NCI-H128 (cell line): Measurements from ENCODE around the gene ZNF582.

ENCODE experiments used
- DNase-seq: peaks from one replicate; lab custom pipeline; 2025; ENCODE audit not compliant: unreplicated experiment; lab: John Stamatoyannopoulos, UW

ZNF582 gene

DNA sequence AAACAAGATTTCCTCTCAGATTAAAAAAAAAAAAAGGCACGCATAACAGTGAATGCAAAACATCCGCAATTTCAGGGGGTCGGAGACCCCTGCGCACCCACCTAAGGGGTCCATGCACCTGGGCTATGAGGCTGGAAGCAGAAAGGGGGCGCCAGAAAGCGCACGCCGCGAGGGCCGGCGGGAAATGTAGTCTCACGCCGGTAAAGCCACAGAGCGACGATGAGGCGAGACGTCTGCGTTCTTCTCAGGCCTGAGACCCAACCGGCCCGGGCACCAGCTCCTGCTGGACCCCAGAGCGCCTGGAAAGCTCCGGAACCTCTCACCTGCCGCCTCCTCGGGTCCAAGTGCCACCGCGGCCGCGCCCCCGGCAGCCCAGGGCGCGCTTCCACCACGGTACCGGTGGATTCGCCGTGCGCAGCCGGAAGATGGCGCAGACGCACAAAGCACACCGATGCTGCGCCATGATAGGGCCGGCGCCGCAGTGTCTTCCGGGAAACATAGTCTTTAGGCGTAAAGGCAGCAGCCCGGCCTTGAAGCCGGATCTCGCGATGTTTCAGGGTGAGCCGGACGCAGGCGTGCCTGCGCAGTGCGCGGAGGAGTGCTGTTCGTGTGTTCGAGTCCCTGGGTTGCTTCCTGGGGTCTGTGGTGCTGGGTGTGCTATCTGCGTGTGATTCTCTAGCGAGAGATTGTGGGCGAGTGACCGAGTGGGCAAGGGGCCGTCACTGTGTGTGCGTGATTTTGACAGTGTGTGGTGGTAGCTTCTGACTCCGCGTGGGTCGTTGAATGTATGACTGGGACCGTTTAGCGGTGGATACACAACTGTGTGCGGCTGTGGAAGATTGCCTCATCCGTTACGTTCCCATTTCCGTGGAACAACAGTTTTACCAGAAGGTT is at the start of gene ZNF582:
ZNF582 (minus strand) TSS at position 416 of the 894 bp plus-strand sequence. CDS start 1,782 bp downstream, outside the sequence.
- DNase-seq: peak; percentile 71

DNA sequence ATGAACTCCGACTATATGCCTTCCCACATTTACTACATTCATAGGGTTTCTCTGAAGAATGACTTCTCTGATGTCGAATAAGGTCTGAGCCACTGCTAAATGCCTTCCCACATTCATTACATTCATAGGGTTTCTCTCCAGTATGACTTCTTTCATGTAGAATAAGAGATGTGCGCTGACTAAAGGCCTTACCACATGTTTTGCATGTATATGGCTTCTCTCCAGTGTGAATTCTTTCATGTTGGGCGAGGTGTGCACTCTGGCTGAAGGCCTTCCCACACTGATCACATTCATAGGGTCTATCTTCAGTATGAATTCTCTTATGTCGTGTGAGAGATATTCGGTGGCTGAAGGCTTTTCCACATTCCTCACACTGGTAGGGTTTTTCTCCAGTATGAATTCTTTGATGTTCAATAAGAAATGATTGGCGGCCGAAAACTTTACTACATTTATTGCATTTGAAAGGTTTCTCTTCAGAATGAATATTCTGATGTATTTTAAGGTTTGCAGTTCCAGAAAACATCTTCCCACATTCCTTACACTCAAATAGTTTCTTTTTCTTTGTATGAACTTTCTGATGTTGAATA is 48.0 kb upstream of the ZNF582 start:
- DNase-seq: no peak

DNA sequence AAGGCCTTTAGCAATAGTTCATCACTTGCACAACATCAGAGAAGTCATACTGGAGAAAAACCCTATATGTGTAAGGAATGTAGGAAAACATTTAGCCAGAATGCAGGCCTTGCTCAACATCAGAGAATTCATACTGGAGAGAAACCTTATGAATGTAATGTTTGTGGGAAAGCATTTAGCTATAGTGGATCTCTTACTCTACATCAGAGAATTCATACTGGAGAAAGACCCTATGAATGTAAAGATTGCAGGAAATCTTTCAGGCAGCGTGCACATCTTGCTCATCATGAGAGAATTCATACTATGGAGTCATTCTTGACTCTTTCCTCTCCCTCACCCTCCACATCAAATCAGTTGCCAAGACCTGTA is 30.6 kb upstream of the ZNF582 start:
- no peak for DNase-seq

DNA sequence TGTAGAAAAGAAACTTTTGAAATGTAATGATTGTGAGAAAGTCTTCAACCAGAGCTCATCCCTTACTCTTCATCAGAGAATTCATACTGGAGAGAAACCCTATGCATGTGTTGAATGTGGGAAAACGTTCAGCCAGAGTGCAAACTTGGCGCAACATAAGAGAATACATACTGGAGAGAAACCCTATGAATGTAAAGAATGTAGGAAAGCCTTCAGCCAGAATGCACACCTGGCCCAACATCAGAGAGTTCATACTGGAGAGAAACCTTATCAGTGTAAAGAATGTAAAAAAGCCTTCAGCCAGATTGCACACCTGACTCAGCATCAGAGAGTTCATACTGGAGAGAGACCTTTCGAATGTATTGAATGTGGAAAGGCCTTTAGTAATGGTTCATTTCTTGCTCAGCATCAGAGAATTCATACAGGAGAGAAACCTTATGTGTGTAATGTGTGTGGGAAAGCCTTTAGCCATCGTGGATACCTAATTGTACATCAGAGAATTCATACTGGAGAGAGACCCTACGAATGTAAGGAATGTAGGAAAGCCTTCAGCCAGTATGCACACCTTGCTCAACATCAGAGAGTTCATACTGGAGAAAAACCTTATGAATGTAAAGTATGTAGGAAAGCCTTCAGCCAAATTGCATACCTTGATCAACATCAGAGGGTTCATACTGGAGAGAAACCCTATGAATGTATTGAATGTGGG is 30.1 kb upstream of the ZNF582 start:
- DNase-seq: no peak

DNA sequence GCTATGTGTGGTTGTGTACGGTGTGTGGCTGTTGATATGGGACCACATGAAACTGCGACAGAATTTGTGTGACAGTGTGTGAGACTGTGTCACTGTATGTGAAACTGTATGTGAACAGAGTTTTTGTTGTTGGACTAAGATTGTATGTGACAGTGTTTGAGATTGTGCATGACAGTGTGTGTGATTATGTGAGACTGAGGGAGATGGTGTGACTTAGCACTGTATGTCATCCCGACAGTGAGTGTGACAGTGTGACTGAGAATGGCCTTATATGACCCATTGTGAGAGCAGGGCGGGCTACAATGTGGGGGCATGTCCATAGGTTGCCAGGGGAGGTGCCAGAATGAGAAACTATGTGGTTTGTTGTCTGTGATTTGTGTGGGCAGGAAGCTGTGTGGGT is 11.7 kb upstream of the ZNF582 start:
- no peak for DNase-seq

DNA sequence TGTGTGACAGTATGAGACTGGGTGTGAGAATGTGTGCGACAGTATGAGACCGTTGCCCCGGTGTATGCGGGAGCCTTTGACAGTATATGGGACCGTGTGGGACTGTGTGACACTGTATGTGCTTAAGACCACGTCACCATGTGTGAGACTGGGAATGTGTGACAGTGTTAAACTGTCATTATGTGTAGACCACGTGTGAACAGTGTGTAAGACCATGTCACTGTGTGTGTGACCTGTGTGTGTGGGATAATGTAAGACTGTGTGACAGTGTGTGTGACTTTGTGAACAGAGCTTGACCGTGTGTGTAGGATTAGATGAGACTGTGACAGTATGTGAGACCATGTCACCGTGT is 11.3 kb upstream of the ZNF582 start:
- no peak for DNase-seq

DNA sequence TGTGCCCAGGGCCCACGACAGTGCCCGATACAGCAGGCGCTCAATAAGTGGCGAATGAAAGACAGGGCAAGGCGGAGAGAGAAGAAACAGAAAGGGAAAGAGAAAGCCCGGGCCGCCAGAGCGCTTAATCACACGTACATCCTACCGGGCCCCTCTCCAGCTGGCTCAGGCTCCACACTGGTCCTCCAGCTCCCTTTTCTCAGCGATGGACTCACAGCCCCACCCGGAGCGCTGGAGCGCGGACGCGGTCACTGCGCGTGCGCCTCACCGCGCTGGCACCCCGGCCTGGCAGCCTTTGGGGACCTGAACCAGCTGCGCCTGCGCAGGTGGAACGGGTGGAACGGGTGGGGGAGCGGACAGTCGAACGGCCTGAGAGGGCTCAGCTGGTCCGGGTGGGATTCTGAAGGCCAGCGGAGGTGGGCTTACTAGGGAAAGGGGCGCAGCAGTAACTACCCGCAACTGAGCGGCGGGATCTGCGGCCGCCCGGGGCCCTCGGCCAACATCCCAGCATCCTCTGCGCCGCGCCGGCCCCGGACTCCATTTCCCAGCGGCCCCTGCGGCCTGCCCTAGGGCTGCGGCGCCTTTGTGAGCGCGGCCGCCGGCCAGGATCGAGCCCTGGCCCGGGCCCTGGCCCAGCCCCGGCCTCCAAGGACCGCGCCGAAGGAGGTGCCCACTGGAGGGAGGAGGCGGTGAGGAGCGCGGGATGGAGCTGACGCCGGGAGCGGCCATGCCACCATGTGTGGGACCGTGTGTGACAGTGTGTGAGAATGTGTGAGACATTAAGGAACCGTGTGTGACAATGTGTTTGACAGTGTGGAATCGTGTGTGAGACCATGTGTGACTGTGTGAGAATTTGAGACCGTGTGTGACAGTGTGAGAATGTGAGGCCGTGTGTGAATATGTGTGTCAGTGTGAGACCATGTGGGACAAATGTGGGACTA is 10.7 kb upstream of the ZNF582 start, which contains the start of gene ZNF583:
ZNF583 (plus strand) TSS at position 569 of the 941 bp plus-strand sequence. CDS start 2,783 bp downstream, outside the sequence.
- peak; percentile 66 for DNase-seq

DNA sequence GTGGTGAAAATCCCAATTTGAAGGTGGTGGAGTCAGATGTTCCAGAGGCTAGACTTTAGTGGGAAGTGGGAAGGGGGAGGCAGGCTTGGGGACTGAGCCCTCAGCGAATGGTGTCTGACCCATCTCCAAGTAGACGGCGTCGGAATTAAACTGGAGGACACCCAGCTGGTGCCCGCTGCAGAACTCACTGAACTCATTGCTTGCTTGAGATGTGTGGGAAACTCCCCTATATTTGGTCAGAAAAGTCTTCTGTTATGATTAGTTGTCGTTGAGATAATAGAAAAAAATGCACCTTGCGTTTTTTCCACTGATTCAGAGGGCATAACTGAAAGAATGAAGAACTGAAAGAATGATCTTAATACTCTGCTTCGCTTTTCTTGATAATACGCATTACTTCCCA is 9.9 kb upstream of the ZNF582 start:
- DNase-seq: no peak

DNA sequence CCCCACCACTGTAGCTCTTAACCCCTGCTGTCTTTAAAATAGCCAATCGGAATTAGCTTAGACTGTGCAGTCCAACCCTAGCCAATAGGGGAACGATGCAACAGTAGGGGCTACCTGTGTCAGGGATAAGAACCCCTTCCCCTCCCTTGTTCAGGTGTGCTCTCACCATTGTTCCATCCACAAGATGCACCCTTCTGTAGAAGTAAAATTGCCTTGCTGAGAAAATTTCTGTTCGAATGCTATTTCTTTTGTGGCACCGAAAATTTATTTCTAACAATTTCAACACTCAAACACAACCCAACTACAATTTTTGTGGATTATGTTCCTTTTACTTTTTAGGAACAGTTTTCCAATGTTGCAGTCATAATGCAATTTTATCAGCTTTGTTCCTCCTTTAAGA is 7.2 kb upstream of the ZNF582 start:
- no peak for DNase-seq

DNA sequence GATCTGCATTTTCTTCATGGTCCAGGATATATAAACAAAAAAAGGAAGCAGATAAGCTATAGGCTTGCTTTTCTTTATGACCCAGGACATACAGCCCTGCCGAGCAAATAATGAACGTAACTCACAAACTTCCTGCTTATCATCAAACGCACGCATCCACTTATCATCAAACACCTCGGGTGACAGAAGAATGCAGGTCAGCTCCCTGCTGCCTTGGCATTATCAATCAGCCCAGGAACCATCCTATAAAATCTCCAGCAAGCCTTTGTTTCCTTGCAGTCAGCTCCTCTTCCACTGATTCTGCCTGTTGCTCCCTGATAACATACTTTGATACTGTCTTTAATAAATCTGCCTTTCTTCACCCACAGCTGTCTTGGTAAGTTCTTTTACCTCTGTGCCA is 5.5 kb upstream of the ZNF582 start:
- no peak for DNase-seq

DNA sequence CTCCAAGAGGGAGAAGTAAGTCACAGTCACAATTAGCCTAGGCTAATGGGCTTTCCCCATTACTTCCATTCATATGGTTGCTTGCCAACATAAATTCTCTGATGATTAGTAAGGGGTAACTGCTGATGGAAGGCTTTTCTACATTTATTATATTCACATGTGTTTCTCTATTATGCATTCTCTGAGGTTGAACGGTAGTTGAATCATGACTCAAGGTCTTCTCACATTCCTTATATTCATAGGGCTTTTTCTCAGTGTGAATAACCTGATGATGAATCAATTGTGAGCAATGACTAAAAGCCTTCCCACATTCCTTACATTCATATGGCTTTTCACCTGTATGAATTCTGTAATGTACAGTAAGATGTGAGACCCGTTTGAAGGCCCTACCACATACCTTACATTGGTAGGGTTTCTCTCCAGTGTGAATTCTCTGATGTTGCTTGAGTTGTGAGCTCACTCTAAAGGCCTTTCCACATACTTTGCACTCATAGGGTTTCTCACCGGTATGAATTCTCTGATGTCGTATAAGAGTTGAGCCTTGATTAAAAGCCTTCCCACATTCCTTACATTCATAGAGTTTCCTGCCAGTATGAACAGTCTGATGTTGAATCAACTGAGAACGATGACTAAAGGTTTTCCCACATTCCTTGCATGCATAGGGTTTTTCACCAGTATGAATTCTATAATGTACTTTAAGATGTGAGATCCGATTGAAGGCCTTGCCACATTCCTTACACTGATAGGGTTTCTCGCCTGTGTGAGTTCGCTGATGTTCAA is 9.3 kb downstream of the ZNF582 start:
- no peak for DNase-seq

DNA sequence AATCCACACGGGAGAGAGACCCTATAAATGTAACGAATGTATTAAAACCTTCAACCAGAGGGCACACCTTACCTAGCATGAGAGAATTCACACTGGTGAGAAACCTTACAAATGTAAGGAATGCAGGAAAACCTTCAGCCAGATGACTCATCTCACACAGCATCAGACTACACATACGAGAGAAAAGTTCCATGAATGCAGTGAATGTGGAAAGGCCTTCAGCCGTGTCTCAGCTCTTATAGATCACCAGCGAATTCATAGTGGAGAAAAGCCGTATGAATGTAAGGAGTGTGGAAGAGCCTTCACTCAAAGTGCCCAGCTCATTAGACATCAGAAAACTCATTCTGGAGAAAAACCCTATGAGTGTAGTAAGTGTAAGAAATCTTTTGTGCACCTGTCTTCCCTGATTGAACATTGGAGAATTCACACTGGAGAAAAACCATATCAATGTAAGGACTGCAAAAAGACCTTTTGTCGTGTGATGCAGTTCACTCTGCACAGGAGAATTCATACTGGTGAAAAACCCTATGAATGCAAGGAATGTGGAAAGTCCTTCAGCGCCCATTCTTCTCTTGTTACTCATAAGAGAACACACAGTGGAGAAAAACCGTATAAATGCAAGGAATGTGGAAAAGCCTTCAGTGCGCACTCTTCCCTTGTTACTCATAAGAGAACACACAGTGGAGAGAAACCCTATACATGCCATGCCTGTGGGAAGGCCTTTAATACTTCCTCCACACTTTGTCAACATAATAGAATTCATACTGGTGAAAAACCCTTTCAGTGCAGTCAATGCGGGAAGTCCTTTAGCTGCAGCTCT is 16.0 kb downstream of the ZNF582 start:
- DNase-seq: no peak

DNA sequence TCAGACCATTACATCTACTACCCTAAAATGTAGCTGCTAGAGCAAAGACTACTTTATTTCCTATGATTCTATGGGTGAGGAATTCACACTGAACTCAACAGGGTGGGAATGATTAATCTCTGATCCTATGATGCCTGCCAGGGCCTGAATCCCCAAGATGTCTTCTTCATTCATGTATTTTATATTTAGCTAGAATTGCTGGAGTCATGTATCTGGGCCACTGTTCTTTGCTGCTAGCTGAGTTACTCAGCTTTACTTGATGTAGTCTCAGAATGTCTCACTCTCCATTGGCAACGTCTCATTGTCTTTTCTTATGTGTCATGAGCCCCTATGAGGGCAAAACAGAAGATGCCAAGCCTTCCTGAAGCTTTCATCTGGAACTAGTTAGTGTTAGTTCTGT is 21.1 kb downstream of the ZNF582 start:
- no peak for DNase-seq

DNA sequence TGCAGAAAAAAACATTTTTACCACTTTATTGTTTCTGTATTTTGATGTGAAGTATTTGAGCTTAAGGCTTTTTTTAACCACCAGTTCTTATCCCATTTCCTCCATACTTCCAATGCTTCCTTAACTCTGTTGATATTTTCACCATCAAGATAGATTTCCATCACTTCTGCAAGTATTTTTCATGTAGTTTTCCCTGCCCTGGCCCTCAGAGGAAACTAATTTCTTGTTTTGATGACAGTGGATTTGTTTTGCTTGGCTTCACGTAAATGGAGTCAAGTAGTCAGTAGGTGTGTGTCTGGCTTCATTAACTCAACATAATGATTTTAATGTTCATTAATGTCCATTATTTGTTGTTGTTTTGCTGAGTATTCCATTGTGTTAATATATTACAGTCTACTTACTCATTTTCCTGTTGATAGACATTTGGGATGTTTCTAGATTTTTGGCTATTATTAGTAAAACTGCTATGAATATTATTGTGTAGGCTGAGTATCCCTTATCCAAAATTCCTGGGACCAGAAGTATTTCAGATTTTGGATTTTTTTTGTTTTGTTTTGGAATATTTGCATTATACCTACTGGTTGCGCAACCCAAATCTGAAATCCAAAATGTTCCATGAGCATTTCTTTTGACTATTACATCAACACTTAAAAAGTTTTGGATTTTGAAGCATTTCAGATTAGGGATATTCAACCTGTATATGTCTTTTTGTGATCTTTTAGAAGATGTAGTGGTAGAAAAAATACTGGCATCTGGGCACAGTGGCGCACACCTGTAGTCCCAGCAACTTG is 23.3 kb downstream of the ZNF582 start:
- DNase-seq: no peak

DNA sequence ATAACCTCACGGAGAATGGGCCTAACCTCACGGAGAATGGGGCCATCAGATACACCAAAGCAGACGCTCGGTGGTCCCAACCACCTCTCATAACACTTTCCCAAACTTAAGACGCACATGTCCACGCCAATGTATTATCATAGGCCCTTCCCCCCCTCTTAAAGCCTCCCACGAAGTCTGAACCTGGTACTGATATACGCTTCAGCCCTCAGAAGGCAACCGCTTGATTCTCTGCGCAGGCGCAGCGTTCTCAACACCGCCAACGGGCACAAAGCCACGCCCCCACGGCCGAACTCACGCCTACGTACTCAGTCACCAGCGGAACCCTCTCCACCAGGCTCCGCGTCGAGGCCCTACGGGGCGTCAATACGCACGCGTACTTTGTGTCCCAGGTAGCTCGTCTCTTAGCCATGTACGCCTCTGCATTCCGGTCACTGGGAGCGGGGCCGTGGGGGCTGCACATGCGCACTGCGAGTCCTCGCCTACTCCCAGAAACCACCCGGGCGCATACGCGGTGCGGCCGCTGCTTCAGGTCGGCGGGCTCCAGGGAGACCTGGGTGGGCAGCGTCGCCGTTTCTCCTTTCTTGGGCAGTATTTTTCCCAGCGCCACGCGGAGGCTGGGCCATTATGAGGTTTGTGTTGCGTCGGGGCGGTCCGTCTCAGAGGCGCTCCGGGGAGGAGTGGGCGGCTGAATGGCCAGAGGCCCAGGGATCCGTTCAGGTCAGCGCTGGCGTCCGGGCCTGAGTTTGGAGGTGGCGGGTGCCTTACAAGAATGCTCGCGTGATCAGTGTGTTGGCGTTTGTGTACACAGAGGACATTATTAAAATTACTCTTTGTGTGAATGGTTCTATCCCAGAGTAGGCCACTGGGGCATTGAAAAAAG is 25.3 kb downstream of the ZNF582 start:
- peak; percentile 90 for DNase-seq

DNA sequence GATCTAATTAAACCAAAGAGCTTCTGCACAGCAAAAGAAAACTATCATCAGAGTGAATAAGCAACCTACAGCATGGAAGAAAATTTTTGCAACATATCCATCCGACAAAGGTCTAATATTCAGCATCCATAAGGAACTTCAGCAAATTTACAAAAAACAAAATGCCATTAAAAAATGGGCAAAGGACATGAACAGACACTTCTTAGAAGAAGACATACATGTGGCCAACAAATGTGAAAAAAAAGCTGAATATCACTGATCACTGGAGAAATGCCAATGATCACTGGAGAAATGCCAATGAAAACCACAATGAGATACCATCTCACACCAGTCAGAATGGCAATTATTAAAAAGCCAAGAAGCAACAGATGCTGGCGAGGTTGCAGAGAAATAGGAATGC is 32.5 kb downstream of the ZNF582 start:
- DNase-seq: no peak

DNA sequence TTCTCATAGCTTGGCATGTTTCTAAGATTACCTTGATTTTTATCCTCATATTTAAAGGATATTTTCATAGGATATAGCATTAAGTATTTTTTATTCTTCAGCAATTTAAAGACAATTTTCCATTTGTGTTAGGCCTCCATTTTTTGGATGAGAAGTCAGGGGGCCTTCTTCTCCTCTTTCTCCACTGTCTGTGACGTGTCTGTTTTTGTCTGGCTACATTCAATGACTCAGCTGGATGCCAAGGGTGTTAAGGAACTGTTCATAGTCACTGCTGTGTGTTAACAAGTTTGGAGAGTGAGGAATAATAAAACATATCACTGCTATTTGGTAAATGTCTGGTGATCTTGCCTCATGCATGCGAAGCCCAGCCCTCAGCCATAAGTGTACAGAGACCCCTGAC is 36.4 kb downstream of the ZNF582 start:
- no peak for DNase-seq
